Measurements from ENCODE around the gene THSD4. TPM values are rescaled to one million over a fixed set of nuclear protein-coding genes. Genes with fewer than 3 reads are reported as not detected.

The THSD4 gene
- total RNA-seq, 1 donor from 2014 or later, result 13.1 TPM

DNA sequence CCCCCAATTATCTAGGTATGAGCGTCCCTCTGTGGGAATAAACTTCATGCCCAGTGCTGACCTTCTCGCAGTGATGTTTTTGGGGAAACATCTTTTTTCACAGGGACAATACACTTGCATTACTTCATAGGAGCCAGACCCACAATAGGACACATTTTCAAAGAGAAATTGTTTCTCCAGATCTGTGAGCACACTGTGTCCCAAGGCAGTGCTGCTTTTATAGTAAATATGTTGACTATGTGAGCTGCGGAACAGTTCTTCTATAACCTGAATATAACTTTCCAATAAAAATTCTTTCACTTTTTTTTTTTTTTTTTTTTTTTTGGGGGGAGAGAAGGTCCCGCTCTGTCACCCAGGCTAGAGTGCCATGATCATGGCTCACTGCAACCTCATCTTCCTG lies 17.4 kb upstream of the THSD4 start:
- no peak for DNase-seq (ENCODE audit: low read depth in 2 of 2)

- DNase-seq (ENCODE audit: low read depth in 2 of 2), result no peak
Observed at GRCh38 chr15:71098920-71099319, 16.4 kb upstream of the THSD4 start.

DNA sequence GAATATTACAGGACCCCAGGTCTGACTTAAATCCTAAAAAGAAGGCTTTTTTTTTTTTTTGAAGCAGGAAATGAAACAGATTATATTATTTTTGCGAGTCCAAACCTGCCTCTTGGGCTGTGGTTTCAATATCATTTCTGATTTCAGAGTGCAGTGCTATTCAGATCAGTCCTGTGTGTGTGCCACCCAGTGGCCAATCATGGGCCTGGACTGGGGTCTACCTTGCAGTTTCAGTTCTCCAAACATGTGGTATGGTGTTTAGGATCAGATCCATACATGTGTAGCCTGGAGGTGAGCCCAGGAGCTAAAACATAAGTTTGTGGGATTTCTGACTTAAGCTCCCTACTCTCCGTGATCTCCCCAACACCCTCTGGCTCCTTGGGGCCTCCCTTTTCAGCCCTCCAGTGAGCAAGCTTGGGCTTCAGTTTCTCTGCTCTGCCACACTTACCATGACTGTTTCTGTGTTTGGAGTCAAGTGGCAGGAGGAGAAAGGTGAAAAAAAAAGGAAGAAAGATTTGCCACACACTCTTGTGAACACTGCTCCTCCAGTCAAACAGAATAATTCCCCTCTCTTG lies 12.1 kb upstream of the THSD4 start:
- DNase-seq (ENCODE audit: low read depth in 2 of 2), result peak; percentile 41 to 60

DNA sequence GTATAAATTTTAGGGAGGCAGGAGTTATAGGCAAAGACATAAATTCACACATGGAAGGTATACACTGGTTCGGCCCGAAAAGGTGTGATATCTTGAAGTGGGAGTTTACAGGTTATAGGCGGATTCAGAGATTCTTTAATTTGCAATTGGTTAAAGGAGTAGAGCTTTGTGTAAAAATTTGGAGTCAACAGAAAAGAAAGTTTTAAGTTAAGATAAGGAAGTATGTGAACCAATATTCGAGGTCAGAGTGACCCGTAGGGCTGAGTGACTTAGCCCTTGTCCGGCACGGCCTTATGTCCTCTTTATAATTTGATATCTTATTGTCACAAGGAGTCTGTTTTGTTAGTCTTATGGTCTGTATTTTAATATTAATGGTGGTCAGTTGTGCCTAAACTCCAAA lies 10.6 kb upstream of the THSD4 start:
- no peak for DNase-seq (ENCODE audit: low read depth in 2 of 2)

DNA sequence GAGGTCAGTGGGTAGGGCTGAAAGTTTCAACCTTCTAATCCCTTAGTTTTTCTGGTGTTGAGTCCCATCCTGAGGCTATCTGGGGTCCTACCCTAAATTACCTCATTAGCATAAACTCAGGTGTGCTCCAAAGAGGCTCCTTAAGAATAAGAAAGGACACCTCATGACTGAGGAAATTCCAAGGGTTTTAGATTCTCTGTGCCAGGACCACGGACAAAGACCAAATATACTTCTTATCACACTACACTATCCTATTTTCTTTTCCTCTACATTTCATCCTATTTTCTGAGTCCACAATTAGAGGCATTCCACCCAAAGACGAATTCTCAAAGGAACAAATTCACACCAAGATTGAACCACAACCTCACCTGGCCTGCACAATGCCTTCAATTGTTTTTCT lies 9.8 kb upstream of the THSD4 start:
- DNase-seq (ENCODE audit: low read depth in 2 of 2), result no peak

GRCh38 chr15:71106802-71107500 lies 8.3 kb upstream of the THSD4 start:
- DNase-seq (ENCODE audit: low read depth in 2 of 2), result no peak

DNA sequence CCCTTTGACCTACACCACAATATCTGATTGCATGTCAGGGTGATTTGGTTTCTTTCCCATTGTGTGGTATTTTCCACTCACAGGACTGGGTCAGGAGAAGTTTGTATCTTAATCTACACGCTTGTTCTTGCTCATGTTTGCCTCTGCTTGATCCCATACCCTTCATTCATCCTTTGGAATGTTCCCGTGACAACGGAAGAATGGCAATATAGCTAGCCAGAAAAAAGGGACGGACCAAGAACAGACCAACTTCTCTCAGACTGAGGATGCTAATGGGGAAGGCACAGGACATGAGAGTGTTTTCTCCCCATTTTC lies 7.8 kb upstream of the THSD4 start:
- DNase-seq (ENCODE audit: low read depth in 2 of 2), result no peak

GRCh38 chr15:71109130-71109529 lies 6.1 kb upstream of the THSD4 start:
- peak in 1 of 2 donors; percentile 19 for DNase-seq (ENCODE audit: low read depth in 2 of 2)

DNA sequence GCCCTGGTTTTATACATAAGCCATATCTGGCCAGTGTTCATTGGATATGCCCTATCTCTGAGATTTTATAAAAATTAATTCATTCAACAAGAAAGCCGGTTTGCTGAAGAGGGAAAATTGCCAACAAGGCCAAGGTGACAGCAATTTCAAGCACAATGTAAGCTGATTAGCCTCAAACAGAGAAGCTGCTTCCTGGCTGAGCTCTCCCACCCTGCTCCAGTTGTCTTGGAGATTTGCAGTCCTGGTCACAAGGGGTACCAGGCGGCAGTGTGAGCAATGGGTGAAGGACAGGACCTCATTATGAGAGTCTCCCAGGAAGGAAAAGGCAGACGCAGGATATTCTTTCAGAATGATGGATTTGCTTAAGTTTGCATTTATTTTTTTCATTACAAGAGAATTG lies 5.4 kb upstream of the THSD4 start:
- DNase-seq (ENCODE audit: low read depth in 2 of 2), result no peak

DNA sequence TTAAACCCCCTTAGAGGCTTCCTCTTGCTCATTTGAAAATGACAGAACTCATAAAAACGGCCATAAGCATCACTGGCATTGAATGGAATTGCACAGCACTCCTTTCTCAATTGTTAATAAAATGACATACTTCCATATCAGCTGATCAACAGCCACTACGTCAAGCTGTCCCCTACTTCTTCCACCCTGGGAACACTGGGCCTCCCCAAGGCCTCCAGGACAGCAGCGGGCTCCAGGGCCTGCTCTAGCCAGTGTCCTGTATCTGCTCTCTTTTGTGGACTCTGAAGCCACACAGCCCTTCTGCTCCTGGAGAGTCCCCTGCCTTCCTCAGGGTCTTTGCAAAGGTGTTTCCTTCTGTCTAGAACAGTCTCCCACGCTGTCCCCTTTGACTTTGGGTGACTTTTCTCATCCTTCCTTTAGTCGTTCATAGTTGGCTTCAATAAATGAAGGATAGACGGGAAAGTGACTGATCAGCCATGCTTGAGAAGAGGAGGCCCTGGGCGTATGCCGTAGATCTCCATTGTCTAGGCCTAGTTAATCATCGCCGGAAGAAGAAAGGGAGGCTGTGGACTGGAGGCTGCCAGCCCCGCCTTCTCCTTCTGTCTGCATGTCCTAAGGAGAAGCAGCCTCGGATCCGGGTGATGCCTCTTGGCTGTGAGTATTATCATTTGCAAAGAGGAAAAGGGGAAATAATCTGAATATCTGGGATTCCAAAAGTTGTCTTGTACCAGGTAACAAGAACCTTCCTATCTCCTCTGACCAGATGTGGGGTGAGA lies 4.7 kb upstream of the THSD4 start:
- no peak for DNase-seq (ENCODE audit: low read depth in 2 of 2)

DNA sequence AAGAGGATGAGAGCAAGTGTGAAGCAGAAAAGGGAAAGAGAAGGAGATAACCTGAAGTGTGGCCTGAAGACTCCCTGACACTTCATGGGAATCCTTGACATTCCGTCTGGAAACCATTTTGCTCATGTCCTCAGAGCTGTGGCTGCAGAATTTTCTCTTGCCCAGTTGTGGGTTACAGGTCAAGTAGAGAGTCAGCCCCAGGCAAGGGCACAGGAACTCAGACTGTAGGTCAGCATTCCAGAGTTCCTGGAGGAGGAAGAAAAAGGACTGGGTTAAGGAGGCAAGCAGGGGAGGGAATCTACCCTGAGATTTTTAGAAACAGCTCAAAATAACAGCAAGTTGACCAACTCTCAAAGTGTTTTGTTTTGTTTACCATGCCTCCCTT lies 4.1 kb upstream of the THSD4 start:
- DNase-seq (ENCODE audit: low read depth in 2 of 2), result no peak

GRCh38 chr15:71111950-71112349 lies 3.3 kb upstream of the THSD4 start:
- DNase-seq (ENCODE audit: low read depth in 2 of 2), result no peak

DNA sequence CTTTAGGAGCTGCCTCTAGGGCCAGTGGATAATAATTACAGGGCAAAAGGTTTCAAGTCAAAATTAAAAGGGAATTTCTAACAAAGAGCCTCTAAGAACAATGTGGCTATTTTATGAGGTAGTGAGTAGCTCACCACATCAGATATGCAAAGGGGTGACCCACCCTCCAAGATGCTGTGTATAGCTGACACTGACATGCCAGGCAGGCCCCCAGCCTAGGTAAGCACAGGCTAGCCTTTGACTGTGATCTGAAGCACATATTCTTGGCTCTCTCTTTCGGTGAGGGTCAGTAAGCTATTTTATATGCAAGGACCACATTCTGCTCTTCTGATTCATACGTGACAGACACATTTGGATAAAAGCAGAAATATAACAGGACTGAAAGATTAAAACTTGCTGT lies 2.8 kb upstream of the THSD4 start:
- DNase-seq (ENCODE audit: low read depth in 2 of 2), result no peak

DNA sequence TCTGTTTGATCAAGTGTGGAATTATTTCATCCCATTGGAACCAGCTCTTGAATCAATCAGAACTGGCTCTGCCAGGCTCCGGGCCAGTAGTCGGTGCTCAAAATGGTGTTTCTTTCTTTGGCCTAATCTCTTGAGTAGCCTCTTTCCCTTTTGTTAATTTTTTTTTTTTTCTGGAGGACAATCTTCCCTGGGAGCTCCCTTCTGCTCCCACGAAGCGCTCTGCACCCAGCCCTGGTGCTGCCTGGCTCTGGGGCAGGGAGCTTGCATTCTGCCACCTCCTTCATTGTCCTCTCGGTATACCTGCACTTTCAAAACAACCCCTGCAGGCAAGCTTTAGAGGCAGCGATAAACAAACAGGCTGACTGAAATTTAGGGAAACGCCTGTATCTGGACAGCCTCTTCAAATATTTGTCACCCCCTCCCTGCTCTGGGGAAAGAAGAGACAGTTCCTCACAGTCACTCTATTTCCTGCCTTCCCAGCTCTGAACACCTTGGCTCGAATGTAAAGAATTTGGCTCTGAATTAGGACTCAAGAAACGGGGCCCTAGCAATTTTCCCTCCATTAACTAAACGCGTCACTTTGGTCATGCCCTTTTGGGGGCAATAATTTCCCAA lies 1.1 kb upstream of the THSD4 start:
- DNase-seq (ENCODE audit: low read depth in 2 of 2), result no peak

DNA sequence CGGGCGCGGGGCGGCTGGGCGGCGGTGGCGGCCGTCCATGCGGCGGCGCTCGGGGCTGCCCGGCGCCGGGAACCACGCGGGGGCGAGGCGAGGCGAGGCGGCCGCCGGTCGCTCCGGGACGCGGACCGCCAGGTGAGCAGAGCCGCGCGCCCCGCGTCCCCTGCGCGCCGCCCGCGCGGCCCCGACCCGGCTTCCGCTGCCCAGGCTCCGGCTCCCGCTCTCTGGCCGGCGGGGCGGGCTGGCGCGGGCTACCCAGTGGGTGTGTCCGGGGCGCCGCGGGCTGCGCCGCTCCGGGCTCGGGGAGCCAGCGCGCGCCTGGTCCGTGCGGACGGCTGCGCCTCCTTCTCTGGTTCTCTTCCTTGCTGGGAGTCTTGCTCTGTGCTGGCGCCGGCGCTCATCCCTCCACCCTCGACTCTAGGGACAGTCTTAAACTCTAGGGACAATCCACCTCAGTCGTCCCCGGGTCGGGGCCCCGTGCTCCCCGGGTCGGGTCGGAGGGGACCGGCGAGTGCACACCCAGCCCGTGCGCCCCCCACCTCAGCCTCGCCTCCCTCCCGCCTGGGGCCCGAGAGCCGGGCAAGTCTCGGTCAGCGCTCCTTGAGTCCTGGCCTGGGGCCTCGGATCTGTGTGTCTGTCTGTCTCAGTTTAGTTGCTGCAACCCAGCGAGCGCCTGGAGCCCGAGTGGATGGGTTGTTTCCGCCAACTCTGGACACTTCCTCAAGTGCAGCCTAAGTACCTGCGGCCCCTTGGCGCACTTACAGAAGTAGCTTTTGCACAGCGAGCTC lies 488 bp downstream of the THSD4 start:
- peak in 1 of 2 donors; percentile 52 for DNase-seq (ENCODE audit: low read depth in 2 of 2)

GRCh38 chr15:71116366-71116765 lies 1.1 kb downstream of the THSD4 start:
- no peak for DNase-seq (ENCODE audit: low read depth in 2 of 2)

DNA sequence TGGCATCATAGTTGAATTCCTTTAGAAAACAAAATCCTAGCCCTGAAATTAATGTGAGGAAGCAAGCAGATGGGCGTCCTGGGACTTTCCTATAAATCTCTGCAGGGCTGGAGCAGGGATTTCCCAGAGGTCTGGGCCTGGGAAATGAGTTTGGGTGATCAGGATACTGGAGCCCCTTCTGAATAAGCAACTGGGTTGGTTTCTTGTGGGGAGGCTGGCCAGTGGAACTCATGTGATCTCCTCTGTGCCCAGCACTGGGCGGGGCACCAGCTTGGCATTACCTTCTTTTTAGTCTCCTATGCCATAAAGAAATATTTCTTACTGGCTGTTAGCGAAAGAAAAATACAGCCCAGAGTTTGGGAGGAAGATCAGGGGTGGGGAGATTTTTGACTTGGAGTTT lies 1.7 kb downstream of the THSD4 start:
- peak in 1 of 2 donors; percentile 62 for DNase-seq (ENCODE audit: low read depth in 2 of 2)

- no peak for DNase-seq (ENCODE audit: low read depth in 2 of 2)
Observed at GRCh38 chr15:71117714-71118305, 2.5 kb downstream of the THSD4 start.

DNA sequence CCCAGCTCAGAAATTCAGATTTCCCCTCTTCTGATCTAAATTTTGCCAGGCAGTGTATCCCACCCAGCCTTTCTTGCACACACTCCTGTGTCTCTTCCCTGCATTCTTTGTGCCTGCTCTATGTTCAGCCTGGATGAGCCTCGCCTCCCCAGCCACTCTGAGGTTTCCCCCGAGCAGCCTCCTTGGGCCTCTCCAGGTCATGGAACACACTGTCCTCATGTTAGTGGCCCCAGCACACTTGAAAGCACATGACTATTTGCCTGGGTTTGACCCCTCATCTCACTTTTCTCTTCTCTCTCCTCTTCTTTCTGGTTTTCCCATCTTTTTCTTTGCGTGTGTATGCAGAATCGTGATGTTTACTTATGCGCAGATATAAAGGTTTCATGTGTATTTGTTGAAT lies 3.1 kb downstream of the THSD4 start:
- no peak for DNase-seq (ENCODE audit: low read depth in 2 of 2)

GRCh38 chr15:71118881-71119632 lies 3.8 kb downstream of the THSD4 start:
- DNase-seq (ENCODE audit: low read depth in 2 of 2), result no peak
